ENCODE measurements around the gene PPP3CA. TPM values are rescaled to one million over a fixed set of nuclear protein-coding genes. Genes with fewer than 3 reads are reported as not detected.

Gene PPP3CA
- total RNA-seq, 1 experiment from 2014 or later, result 15.5 TPM

- DNase-seq (peak; percentile 56), ATAC-seq (peak; percentile 56)
- Histone ChIP-seq H3K9ac (ENCODE audit: low read length) (no peak overlapping the region), H4K20me1 (ENCODE audit: low read length) (no peaks in the 10 kb centered on the region), H3K27me3 (ENCODE audit: low read length) (no peaks in the 10 kb centered on the region), H3K79me2 (ENCODE audit: low read length) (no peaks in the 10 kb centered on the region), H2AFZ (ENCODE audit: low read length) (peak overlapping the region; percentile 7; the same call in 1 of the 2 replicates), H3K9me3 (ENCODE audit: low read length) (no peaks in the 10 kb centered on the region), H3K36me3 (ENCODE audit: low read depth, low read length) (no peaks in the 10 kb centered on the region), H3K4me1 (ENCODE audit: insufficient read depth, low read length) (peaks cover 22% of the 10 kb centered on the region), H3K9me2 (replicated peaks; ENCODE audit: low read length) (no peaks in the 10 kb centered on the region), H3K4me2 (ENCODE audit: low read length) (peak overlapping the region; percentile 52), H3F3A (ENCODE audit: low read length, unreplicated experiment) (no peaks in the 10 kb centered on the region), H3K27ac (ENCODE audit: low read length) (peak overlapping the region; percentile 23), H3K4me3 (ENCODE audit: low read length) (no peak overlapping the region)
- ChIA-PET CTCF (no interaction called here), POLR2A (ENCODE audit: unreplicated experiment) (no interaction called here)
- BruUV-seq (replicated peaks), result no TSS peak
- intact Hi-C loops (cut with micrococcal nuclease), result loop anchor here (5.0 kb wide), 1 partner anchor 159 kb away; the partner anchor contains the start of gene PPP3CA
- no peak for TF ChIP-seq EZH2 (IDR thresholded peaks at IDR 0.05; ENCODE audit: low read length, unreplicated experiment)
- TF ChIP-seq EZH2phosphoT487 (IDR thresholded peaks at IDR 0.05; ENCODE audit: borderline replicate concordance, low read length), result no peak
- peak; percentile 63 for TF ChIP-seq CTCF (conservative IDR thresholded peaks at IDR 0.05; ENCODE audit: low read depth, low read length)
These were observed 159.5 kb downstream of the PPP3CA start for GRCh38 chr4:101187841-101188240.

- no peak for TF ChIP-seq EZH2phosphoT487 (IDR thresholded peaks at IDR 0.05; ENCODE audit: borderline replicate concordance, low read length)
- TF ChIP-seq EZH2 (IDR thresholded peaks at IDR 0.05; ENCODE audit: low read length, unreplicated experiment), result no peak
- no peak for TF ChIP-seq CTCF (conservative IDR thresholded peaks at IDR 0.05; ENCODE audit: low read depth, low read length)
- CTCF ChIA-PET, result no interaction called here
- peaks cover 22% of the 10 kb centered on the region for H3K4me1 ChIP-seq (ENCODE audit: insufficient read depth, low read length)
- POLR2A ChIA-PET (ENCODE audit: unreplicated experiment), result interaction anchor here (0.6 kb wide), 3 partner anchors 152 to 162 kb away, joined by 3 to 8 read pairs (median 3); no protein-coding TSS in a partner anchor
- H3K36me3 ChIP-seq (ENCODE audit: low read depth, low read length), result no peaks in the 10 kb centered on the region
- no peak overlapping the region for H3K4me3 ChIP-seq (ENCODE audit: low read length)
- H3K27ac ChIP-seq (ENCODE audit: low read length), result no peak overlapping the region
- no peak overlapping the region for H3K4me2 ChIP-seq (ENCODE audit: low read length)
- BruUV-seq (replicated peaks), result no TSS peak
- H3K79me2 ChIP-seq (ENCODE audit: low read length), result no peaks in the 10 kb centered on the region
- ATAC-seq, result no peak
- no peaks in the 10 kb centered on the region for H4K20me1 ChIP-seq (ENCODE audit: low read length)
- no peaks in the 10 kb centered on the region for H3F3A ChIP-seq (ENCODE audit: low read length, unreplicated experiment)
- no peaks in the 10 kb centered on the region for H3K27me3 ChIP-seq (ENCODE audit: low read length)
- H3K9me2 ChIP-seq (replicated peaks; ENCODE audit: low read length), result no peaks in the 10 kb centered on the region
- no peak overlapping the region for H3K9ac ChIP-seq (ENCODE audit: low read length)
- no peak overlapping the region for H2AFZ ChIP-seq (ENCODE audit: low read length)
- DNase-seq, result no peak
- intact Hi-C loops (cut with micrococcal nuclease), result loop anchor here (5.0 kb wide), 1 partner anchor 161 kb away; the partner anchor contains the start of gene PPP3CA
- H3K9me3 ChIP-seq (ENCODE audit: low read length), result no peaks in the 10 kb centered on the region
These were observed 160.7 kb downstream of the PPP3CA start for GRCh38 chr4:101186567-101187184.

DNA sequence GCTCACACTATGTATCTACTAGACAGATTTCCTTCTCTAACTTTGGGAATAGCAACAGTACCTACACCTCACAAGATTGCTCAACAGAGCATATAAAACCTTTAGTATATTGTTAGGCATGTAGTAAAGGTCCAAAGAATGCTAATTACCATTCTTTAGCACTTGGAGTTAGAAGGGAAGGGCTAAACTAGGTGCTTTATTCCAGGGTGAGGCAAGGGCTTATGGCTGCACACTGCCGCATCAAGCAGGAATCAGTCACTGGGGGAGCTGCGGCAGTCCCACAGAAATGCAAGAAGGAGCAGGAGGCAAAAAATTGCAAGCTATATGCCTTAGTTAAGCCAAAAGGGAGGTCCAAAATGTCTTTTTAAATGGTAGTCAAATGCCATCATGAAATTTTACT is 162.7 kb downstream of the PPP3CA start:
- no TSS peak for BruUV-seq (replicated peaks)
- ChIA-PET POLR2A (ENCODE audit: unreplicated experiment) (no interaction called here), CTCF (no interaction called here)
- no peak overlapping the region for H3K4me2 ChIP-seq (ENCODE audit: low read length)
- ATAC-seq, result no peak
- no peaks in the 10 kb centered on the region for H3F3A ChIP-seq (ENCODE audit: low read length, unreplicated experiment)
- no peaks in the 10 kb centered on the region for H4K20me1 ChIP-seq (ENCODE audit: low read length)
- intact Hi-C loops (cut with micrococcal nuclease), result loop anchor here (5.0 kb wide), 1 partner anchor 163 kb away; the partner anchor contains the start of gene PPP3CA
- H3K27ac ChIP-seq (ENCODE audit: low read length), result no peak overlapping the region
- H3K9ac ChIP-seq (ENCODE audit: low read length), result no peak overlapping the region
- no peaks in the 10 kb centered on the region for H3K27me3 ChIP-seq (ENCODE audit: low read length)
- no peaks in the 10 kb centered on the region for H3K79me2 ChIP-seq (ENCODE audit: low read length)
- H3K4me1 ChIP-seq (ENCODE audit: insufficient read depth, low read length), result peaks cover 22% of the 10 kb centered on the region
- H3K36me3 ChIP-seq (ENCODE audit: low read depth, low read length), result no peaks in the 10 kb centered on the region
- TF ChIP-seq EZH2 (IDR thresholded peaks at IDR 0.05; ENCODE audit: low read length, unreplicated experiment) (no peak), CTCF (conservative IDR thresholded peaks at IDR 0.05; ENCODE audit: low read depth, low read length) (no peak), EZH2phosphoT487 (IDR thresholded peaks at IDR 0.05; ENCODE audit: borderline replicate concordance, low read length) (no peak)
- H3K9me3 ChIP-seq (ENCODE audit: low read length), result no peaks in the 10 kb centered on the region
- H3K4me3 ChIP-seq (ENCODE audit: low read length), result no peak overlapping the region
- H3K9me2 ChIP-seq (replicated peaks; ENCODE audit: low read length), result no peaks in the 10 kb centered on the region
- no peak overlapping the region for H2AFZ ChIP-seq (ENCODE audit: low read length)
- DNase-seq, result no peak
